Activated CD4-positive, alpha-beta T cell treated with anti-CD3 and anti-CD28 coated beads for 1 hour (primary cell): ENCODE measurements around the gene FATE1.

Experiments used
- DNase-seq: peaks from one replicate; pipeline ENCODE4 v3.0.0-alpha.2; 2020

Gene FATE1

GRCh38 chrX:151704041-151704663 lies 11.7 kb upstream of the FATE1 start:
- no peak for DNase-seq

- no peak for DNase-seq
Measured at GRCh38 chrX:151708821-151709220, 7.0 kb upstream of the FATE1 start.

DNA sequence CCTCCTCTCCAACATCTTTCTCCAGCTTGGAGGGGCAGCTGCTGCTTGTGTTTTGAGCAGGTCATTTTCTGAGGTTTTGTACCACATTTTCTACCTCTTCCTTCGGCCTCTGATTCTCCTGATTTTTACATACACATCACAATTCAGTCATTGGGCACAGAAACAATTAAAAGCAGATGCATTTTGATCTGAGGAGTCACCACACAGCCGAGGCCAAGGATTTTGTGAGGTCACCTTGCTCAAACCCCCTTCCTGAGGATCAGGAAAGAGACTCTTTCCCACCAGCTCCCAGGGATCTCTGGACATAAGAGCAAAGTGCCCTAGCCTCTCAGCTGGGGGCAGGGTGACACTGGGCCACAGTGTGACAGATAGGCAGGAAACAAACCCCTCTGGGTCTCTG lies 5.4 kb upstream of the FATE1 start:
- DNase-seq = no peak

DNA sequence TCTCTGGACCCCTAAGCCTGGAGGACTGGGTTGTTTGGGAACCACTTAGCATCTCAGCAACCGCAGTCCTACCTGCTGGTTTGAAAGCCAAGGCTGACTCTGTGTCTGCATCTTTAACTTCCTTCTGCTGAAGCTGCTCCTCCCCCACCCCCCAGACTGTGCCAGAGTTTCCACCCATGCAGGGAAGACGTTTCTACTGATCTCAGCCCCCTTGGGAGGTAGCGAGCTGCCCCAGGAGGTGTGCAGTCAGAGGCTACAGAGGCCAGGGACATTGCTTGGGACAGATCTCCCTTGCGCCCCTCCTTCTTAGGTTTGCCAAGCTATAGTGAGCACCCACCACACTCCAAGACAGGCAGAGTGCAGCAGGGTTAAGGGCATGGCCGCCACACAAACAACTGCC lies 4.7 kb upstream of the FATE1 start:
- no peak for DNase-seq

DNA sequence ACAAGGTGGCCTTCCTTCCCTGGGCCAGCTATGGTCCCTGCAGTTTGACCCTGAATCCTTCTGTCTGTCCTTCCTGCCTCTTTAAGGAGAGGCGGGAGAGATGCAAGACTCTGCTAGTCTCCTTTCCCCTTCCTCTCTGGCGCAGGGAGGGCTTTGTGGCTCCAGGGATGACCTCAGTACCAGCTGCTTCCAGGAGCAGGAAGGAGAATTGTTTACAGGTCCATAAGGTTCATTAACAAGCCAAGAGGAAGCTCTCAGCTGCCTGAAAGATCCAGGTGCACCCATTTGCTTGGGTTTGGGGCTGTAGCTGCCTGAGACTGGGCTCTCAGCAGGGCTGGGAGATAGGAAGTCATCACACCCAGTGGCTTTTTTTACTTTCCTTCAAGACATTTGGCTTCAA lies 4.0 kb upstream of the FATE1 start:
- no peak for DNase-seq

DNA sequence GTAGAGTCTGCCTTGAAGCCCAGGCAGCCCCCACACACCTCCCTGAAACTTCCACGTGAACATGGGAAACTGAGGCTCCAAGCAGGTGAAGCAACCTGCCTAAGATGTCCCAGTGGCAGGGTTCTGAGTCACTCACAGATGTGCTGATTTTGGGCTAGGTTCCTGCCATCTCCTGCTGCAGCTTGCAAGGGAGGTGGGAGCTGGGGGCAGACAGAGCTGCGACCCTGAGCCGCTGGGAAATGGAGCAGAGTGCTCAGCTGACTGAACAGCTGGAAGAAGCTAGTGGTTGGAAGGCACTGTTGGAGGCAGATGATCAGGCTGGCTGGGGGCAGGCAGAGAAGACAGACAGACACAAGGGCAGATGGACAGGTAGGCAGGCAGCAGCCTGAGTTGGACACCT lies 3.6 kb upstream of the FATE1 start:
- DNase-seq = no peak

GRCh38 chrX:151713849-151714248 lies 2.0 kb upstream of the FATE1 start:
- DNase-seq = no peak

DNA sequence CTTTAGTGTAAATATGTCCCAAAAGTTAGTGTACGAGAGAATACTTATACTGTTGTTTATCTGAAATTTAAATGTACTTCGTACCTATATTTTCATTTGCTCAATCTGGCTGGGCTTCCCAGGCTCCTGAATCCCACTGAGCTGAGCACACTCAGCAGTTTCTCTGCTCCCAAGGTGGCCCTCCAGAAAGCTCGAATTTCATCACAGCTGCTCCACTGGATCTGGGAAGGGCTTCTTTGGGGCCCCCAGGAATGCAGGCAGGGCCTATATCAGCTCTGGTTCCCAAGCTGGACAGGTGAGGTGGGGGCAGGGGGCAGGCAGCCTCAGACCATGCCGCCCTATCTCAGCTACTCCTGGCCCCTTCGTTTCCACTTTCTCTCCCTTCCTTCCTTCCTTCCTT lies 1.5 kb upstream of the FATE1 start:
- no peak for DNase-seq

GRCh38 chrX:151722241-151722846 lies 6.5 kb downstream of the FATE1 start:
- DNase-seq = no peak

DNA sequence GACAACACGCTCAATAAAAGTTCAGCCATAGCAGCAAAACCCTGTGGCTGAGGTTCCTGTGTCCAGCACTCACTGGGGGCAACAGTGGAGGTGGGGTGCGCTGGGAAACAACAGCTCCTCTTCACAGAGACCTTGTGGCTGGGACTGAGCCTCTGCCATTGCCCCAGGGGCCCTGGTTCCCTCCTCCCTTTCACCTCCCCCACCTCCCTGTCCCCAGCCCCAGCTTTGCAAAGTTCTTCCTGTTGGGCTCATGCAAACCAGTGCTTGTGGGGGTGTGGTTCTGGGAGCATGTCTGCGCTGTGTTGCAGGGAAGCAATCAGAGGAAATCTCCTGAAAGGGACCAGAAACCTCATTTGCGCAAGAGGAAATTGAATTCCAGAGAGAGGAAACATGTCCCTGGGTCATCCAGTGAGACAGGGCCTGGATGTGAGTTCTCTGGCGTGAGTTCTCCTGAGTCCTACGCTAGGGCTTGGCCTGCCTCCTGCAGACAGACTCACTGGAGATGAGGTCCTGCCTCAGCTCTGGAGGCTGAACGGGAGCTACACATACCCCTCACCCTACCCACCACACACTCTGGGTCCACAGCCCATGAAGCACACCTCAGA lies 7.4 kb downstream of the FATE1 start:
- DNase-seq = no peak

- DNase-seq = no peak
Measured at GRCh38 chrX:151724563-151725337, 8.9 kb downstream of the FATE1 start.

DNA sequence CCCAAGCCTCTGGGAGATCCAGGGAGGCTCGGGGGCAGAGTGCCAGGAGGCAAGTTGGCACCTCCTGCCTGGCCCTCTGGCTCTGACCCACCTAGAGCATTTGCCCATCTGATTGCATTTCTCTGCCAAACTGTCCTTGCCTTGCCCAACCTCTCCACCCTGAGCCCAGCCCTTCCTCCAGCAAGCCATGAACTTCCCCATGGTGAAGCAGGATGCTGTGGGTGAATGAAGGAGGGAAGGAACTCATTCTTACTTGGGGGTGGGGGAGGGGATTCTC lies 9.4 kb downstream of the FATE1 start:
- DNase-seq = no peak

- DNase-seq = no peak
Measured at GRCh38 chrX:151726751-151727150, 10.9 kb downstream of the FATE1 start.

GRCh38 chrX:151727346-151727745 lies 11.5 kb downstream of the FATE1 start:
- DNase-seq = no peak

- no peak for DNase-seq
Measured at GRCh38 chrX:151729056-151729725, 13.4 kb downstream of the FATE1 start.

DNA sequence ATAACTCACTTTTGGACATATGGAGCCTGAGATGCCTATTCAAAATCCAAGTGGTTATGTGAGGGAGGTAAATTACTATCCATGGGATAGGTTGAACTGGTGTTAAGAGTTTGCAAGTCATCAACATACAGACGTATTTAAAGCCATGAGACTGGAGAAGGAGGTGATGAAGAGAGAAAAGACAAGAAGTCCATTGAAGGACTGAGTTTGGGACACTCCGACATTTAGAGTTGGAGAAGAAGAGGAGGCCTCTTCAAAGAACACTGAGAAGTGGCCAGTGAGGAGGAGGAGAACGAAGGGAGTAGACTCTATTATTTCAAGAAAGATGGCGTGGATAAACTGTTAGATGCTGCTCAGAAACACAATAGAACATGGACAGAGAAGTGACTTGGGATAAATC lies 18.6 kb downstream of the FATE1 start, which contains the start of gene CNGA2:
Gene CNGA2 (plus strand): TSS at position 301 of the 400 bp plus-strand sequence. CDS start 3,738 bp downstream, outside the sequence.
- no peak for DNase-seq

GRCh38 chrX:151735219-151735618 lies 19.4 kb downstream of the FATE1 start:
- DNase-seq = no peak

DNA sequence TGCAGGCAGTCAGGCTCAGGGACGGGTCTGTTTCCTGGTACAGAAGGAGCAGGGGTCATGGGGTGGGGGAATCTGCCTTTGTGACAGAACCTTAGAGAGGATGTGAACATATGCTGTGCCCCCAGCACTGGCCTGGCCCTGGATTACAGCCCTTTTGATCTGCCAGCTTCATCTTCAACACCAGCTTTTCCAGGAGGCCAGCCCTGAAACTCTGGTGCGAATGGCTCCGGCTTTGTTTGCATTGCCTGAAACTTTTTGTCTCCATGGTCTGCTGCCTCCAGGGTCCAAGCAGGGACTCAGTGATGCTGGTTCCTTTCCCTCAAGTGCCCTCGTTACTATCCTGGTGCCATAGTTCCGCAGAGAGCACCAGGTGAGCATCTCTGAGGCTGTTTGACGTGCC lies 20.9 kb downstream of the FATE1 start:
- no peak for DNase-seq

DNA sequence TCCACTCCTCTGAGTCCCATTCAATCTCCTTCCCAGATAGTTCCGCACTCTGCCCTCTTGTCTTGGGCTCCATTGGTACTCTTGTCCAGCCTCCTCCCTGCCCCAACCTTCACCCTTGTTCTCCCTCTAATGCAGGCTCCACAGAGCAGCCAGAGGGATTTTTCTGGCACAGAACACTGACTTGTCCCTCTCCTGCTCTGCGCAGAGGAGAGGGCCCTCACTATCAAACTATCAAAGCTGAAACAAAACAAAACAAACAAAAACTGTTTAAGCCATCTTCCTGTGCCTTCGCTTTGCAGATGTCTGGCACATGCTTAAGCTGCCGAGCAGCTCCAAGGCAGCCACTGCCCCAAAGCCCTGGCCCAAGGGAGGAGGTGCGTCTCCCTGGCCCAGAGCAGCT lies 21.7 kb downstream of the FATE1 start:
- no peak for DNase-seq

DNA sequence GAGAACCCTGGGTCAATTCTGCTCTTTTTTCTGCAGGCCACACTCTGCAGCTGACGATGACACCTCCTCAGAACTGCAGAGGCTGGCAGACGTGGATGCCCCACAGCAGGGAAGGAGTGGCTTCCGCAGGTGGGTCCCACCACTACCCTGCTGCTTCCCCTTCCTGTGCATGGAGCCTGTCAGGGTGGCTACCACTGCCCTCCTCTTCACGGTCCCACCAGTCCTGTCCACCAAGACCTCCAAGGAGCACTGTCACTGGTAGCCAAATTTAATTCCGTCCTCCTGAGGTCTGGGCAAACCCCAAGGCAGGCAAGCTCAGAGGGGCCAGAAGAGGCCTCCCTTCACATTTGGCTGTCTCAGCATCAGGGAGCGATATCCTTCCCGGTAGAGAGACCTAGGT lies 22.9 kb downstream of the FATE1 start:
- DNase-seq = no peak

- DNase-seq = no peak
Measured at GRCh38 chrX:151741606-151742005, 25.8 kb downstream of the FATE1 start.

DNA sequence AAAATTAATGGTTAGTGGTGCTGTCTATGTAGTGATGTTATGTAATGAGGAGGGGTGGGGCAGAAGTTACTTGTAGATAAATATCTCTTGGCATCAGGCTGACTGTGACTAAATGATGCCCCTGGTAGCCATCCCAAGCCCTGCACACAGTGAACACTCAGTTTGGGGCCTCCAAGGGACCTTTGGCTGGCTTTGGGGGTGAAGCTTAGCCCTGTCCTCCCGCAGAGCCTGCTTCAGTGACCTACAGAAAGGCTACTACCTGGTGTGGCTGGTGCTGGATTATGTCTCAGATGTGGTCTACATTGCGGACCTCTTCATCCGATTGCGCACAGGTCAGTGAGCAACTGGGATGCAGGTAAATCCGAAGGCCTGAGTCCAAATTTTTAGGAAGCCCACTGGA lies 26.5 kb downstream of the FATE1 start:
- no peak for DNase-seq

GRCh38 chrX:151743651-151744470 lies 28.0 kb downstream of the FATE1 start:
- no peak for DNase-seq
